Thyroid gland (tissue), 4 donors: ENCODE results near the gene DOCK8. TPM values are rescaled to one million over a fixed set of nuclear protein-coding genes. Genes with fewer than 3 reads are reported as not detected.

Experiments used
- DNase-seq, 2 donors: peaks; one replicate each; pipeline ENCODE4 v3.0.0-alpha.2; 2019
- H3K27ac ChIP-seq, 3 donors: fragments of 200-600 bp; sonication (generic); 1 replicate in 2 of 3; 2 replicates in 1 of 3; pipeline ENCODE4 v1.5.1; 2016 to 2019; ENCODE audit warnings: mild to moderate bottlenecking in 1 of 3, moderate library complexity in 1 of 3
- H3K27me3 ChIP-seq: fragments of 200-600 bp; sonication (generic); one replicate; pipeline ENCODE4 v1.5.1; 2019
- H3K36me3 ChIP-seq, 2 donors: fragments of 200-600 bp; sonication (generic); one replicate each; pipeline ENCODE4 v1.5.1; 2016 to 2019
- H3K4me1 ChIP-seq, 2 donors: fragments of 200-600 bp; sonication (generic); one replicate each; pipeline ENCODE4 v1.5.1; 2017 to 2019
- H3K4me3 ChIP-seq, 3 donors: fragments of 200-600 bp; sonication (generic); replicated peaks in 1 of 3; 1 replicate in 2 of 3; 2 replicates in 1 of 3; pipeline ENCODE4 v1.5.1; 2016; ENCODE audit warnings: mild to moderate bottlenecking in 1 of 3
- H3K9me3 ChIP-seq: fragments of 200-600 bp; sonication (generic); one replicate; pipeline ENCODE4 v1.5.1; 2017
- POLR2A ChIP-seq, 2 donors: fragments of 450-650 bp; IDR thresholded peaks; one replicate each; pipeline ENCODE4 v1.6.1; 2017; ENCODE audit warnings: antibody characterized with exemption in 2 of 2, mild to moderate bottlenecking in 2 of 2, moderate library complexity in 1 of 2
- WGBS, 2 donors: methylation state at CpG; one replicate each; pipeline ENCODE4 v1.1.5; 2017; 5-methylcytosine and 5-hydroxymethylcytosine counted together
- intact Hi-C: fragments of 100-400 bp; cut with DNase I; formaldehyde crosslinking; loops from one replicate; pipeline ENCODE4 v1.15.1; 2023
- total RNA-seq, 4 donors: library from RNA; depleted of rRNA; stranded (reverse); fragments of >200 nt; gene quantifications; one replicate each; pipeline ENCODE4 v1.2.3, GENCODE V29; 2016
- TF ChIP-seq, protein P1 (sequence below), 6 experiments: fragments of 200-600 bp in 3 of 6; fragments of 450-650 bp in 3 of 6; sonication (generic) in 3 of 6; IDR thresholded peaks; one replicate each; pipeline ENCODE4 v1.5.1; 2016 to 2019; ENCODE audit warnings: antibody characterized with exemption in 6 of 6, mild to moderate bottlenecking in 2 of 6, inconsistent platforms in 1 of 6, moderate library complexity in 1 of 6

DOCK8 gene
- total RNA-seq, 4 donors from 2014 or later = 10.1 to 19.5 (median 16.0) TPM

GRCh38 chr9:495739-496138 lies 281.1 kb downstream of the DOCK8 start:
- Histone ChIP-seq H3K4me3 (no peak overlapping the region), H3K9me3 (no peaks in the 10 kb centered on the region), H3K27me3 (no peaks in the 10 kb centered on the region), H3K4me1 (no peaks in the 10 kb centered on the region), H3K36me3 (no peaks in the 10 kb centered on the region), H3K27ac (no peak overlapping the region)
- no peak for DNase-seq
- TF ChIP-seq, protein P1, sequence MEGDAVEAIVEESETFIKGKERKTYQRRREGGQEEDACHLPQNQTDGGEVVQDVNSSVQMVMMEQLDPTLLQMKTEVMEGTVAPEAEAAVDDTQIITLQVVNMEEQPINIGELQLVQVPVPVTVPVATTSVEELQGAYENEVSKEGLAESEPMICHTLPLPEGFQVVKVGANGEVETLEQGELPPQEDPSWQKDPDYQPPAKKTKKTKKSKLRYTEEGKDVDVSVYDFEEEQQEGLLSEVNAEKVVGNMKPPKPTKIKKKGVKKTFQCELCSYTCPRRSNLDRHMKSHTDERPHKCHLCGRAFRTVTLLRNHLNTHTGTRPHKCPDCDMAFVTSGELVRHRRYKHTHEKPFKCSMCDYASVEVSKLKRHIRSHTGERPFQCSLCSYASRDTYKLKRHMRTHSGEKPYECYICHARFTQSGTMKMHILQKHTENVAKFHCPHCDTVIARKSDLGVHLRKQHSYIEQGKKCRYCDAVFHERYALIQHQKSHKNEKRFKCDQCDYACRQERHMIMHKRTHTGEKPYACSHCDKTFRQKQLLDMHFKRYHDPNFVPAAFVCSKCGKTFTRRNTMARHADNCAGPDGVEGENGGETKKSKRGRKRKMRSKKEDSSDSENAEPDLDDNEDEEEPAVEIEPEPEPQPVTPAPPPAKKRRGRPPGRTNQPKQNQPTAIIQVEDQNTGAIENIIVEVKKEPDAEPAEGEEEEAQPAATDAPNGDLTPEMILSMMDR (IDR thresholded peaks at IDR 0.05) = no peak
- no peak for TF ChIP-seq POLR2A (IDR thresholded peaks at IDR 0.05)
- intact Hi-C loops = no loop called here
- 64 to 65% methylated on average over 1 of the region's 1 CpG for WGBS, 2 donors

- H3K36me3 ChIP-seq = no peaks in the 10 kb centered on the region
- peak overlapping the region in 1 of 3 donors; percentile 62 for H3K4me3 ChIP-seq
- H3K27ac ChIP-seq = no peak overlapping the region
- no peaks in the 10 kb centered on the region for H3K9me3 ChIP-seq
- H3K4me1 ChIP-seq = peaks cover 23% of the 10 kb centered on the region in 2 donors
- DNase-seq = no peak
- H3K27me3 ChIP-seq = no peaks in the 10 kb centered on the region
- 68 to 77% methylated on average over 9 of the region's 9 CpGs for WGBS, 2 donors
- TF ChIP-seq POLR2A (IDR thresholded peaks at IDR 0.05) = no peak
- TF ChIP-seq, protein P1 (IDR thresholded peaks at IDR 0.05) = no peak
- intact Hi-C loops = no loop called here
Measured at GRCh38 chr9:503326-503725, 288.7 kb downstream of the DOCK8 start.

GRCh38 chr9:503881-504852 lies 289.5 kb downstream of the DOCK8 start, which contains the start of gene KANK1:
Gene KANK1 (plus strand): TSS chr9:504695.
- peak; percentile 85 to 86 for DNase-seq
- WGBS, 2 donors = 3 to 7% methylated on average over 10 to 18 of the region's 119 CpGs
- peak within 1 kb of the TSS; percentile 38 to 93 (median 87) for H3K27ac ChIP-seq
- intact Hi-C loops = no loop called here
- H3K36me3 ChIP-seq = no peaks in the 10 kb centered on the region
- H3K4me1 ChIP-seq = peaks cover 23% of the 10 kb centered on the region in 2 donors
- no peaks in the 10 kb centered on the region for H3K9me3 ChIP-seq
- TF ChIP-seq, protein P1 (IDR thresholded peaks at IDR 0.05) = peak in 3 of 6 experiments; percentile 27 to 40 (median 38)
- peak in 1 of 2 donors; percentile 79 for TF ChIP-seq POLR2A (IDR thresholded peaks at IDR 0.05)
- no peaks in the 10 kb centered on the region for H3K27me3 ChIP-seq
- H3K4me3 ChIP-seq = peak within 1 kb of the TSS; percentile 51 to 74 (median 62)

DNA sequence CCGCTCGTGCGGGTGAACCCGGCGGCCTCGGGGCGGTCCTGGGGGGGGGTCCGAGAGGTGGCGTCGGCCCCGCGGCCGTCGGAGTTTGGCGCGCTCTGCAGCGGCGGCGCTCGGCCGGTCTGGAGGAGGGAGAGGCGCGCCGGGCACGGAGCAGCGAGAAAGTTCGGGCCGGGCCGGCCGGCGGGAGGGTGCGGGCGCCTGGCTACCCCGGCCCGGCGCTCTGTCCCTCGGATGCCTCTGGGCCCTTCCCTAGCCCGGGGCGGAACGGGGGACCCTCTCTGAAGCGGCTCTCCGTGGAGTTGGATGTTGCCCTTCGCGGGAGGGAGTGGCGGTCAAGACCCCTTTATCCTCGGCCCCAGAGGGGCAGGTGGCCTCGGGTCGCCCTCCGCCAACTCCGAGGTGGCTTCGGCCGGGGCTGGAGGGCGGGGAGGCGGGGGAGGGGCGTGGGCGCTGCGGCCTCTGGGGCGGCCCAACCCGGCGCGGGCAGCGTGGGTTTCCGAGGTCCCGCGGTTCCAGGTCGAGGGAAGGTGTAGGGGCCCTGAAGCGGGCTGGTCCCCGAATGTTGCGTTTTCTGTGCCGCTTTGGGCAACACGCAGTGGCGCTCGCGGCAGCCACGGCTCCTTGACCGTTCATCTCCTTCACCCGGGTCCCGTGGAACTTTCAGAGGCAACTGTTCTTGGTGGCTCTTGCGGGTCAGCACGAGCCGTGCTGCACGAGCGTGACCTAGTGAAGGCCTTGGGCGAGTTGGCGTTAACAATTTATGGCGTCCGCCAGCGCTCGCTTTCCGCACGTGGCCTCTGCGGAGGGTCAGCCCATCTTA lies 290.5 kb downstream of the DOCK8 start:
- peak; percentile 29 to 37 for DNase-seq
- peak overlapping the region; percentile 51 to 74 (median 62) for H3K4me3 ChIP-seq
- H3K36me3 ChIP-seq = no peaks in the 10 kb centered on the region
- intact Hi-C loops = no loop called here
- no peaks in the 10 kb centered on the region for H3K27me3 ChIP-seq
- H3K4me1 ChIP-seq = peaks cover 23% of the 10 kb centered on the region in 2 donors
- TF ChIP-seq, protein P1 (IDR thresholded peaks at IDR 0.05) = no peak
- TF ChIP-seq POLR2A (IDR thresholded peaks at IDR 0.05) = peak in 1 of 2 donors; percentile 2
- H3K9me3 ChIP-seq = no peaks in the 10 kb centered on the region
- 2 to 15% methylated on average over 26 to 33 of the region's 92 CpGs for WGBS, 2 donors
- peak overlapping the region; percentile 6 to 93 (median 68) for H3K27ac ChIP-seq
